GM23338 (cell line): Measurements from ENCODE around the gene TCFL5. TPM values are rescaled to one million over a fixed set of nuclear protein-coding genes. Genes with fewer than 3 reads are reported as not detected.

Experiments
- ATAC-seq: fragments of 200-7000 bp; cut with Tn5 transposase; 3 replicates; pipeline ENCODE4 v1.9.1; 2020
- DNase-seq: peaks from one replicate; pipeline ENCODE4 v3.0.0-alpha.2; 2015; ENCODE audit warnings: low spot score
- H2AFZ ChIP-seq: fragments of 200-600 bp; sonication (generic); 2 replicates; pipeline ENCODE4 v1.8.0; 2016; ENCODE audit warnings: antibody characterized with exemption, mild to moderate bottlenecking, moderate library complexity
- H3F3A ChIP-seq: fragments of 200-600 bp; sonication (generic); replicated peaks from 2 replicates; pipeline ENCODE4 v1.8.0; 2017; ENCODE audit warnings: antibody characterized with exemption, mixed run types, low read depth
- H3K27ac ChIP-seq: fragments of 200-600 bp; sonication (generic); 2 replicates; pipeline ENCODE4 v1.6.1; 2016; ENCODE audit warnings: low read depth
- H3K27me3 ChIP-seq: fragments of 200-600 bp; sonication (generic); 2 replicates; pipeline ENCODE4 v1.8.0; 2016; ENCODE audit warnings: mild to moderate bottlenecking, mixed run types, moderate library complexity; ENCODE audit not compliant: insufficient read depth
- H3K36me3 ChIP-seq: fragments of 200-600 bp; sonication (generic); 2 replicates; pipeline ENCODE4 v1.8.0; 2016; ENCODE audit warnings: mild to moderate bottlenecking; ENCODE audit not compliant: insufficient read depth
- H3K4me1 ChIP-seq: fragments of 200-600 bp; sonication (generic); 2 replicates; pipeline ENCODE4 v1.8.0; 2016; ENCODE audit warnings: mild to moderate bottlenecking, moderate library complexity; ENCODE audit not compliant: insufficient read depth
- H3K4me2 ChIP-seq: fragments of 200-600 bp; sonication (generic); 2 replicates; pipeline ENCODE4 v1.7.1; 2017; ENCODE audit warnings: mixed run types
- H3K4me3 ChIP-seq: fragments of 200-600 bp; sonication (generic); 2 replicates; pipeline ENCODE4 v1.6.1; 2016; ENCODE audit warnings: mixed run types
- H3K79me2 ChIP-seq: fragments of 200-600 bp; sonication (generic); replicated peaks from 2 replicates; pipeline ENCODE4 v1.8.0; 2017; ENCODE audit warnings: mild to moderate bottlenecking; ENCODE audit not compliant: insufficient read depth
- H3K9me2 ChIP-seq: fragments of 200-600 bp; sonication (generic); 2 replicates; pipeline ENCODE4 v1.8.0; 2017; ENCODE audit not compliant: insufficient read depth
- H4K20me1 ChIP-seq: fragments of 200-600 bp; sonication (generic); replicated peaks from 2 replicates; pipeline ENCODE4 v1.8.0; 2017; ENCODE audit warnings: mild to moderate bottlenecking; ENCODE audit not compliant: insufficient read depth
- H3K27ac Mint-ChIP-seq: 2 replicates; pipeline ENCODE4 v1.8.0; 2020; ENCODE audit warnings: inconsistent platforms, mild to moderate bottlenecking, moderate library complexity, mixed read lengths
- H3K27me3 Mint-ChIP-seq: 3 replicates; pipeline ENCODE4 v1.8.0; 2022; ENCODE audit warnings: low read depth, mild to moderate bottlenecking, moderate library complexity, mixed read lengths, inconsistent platforms; ENCODE audit not compliant: insufficient read depth, poor library complexity
- H3K36me3 Mint-ChIP-seq: 3 replicates; pipeline ENCODE4 v1.8.0; 2021; ENCODE audit warnings: low read depth, mild to moderate bottlenecking, inconsistent platforms, moderate library complexity, mixed read lengths
- H3K4me1 Mint-ChIP-seq: 3 replicates; pipeline ENCODE4 v1.8.0; 2020; ENCODE audit warnings: mild to moderate bottlenecking, inconsistent platforms, mixed read lengths
- H3K4me3 Mint-ChIP-seq: 3 replicates; pipeline ENCODE4 v1.8.0; 2021; ENCODE audit warnings: moderate library complexity, mild to moderate bottlenecking, inconsistent platforms, mixed read lengths
- H3K9me3 Mint-ChIP-seq: 3 replicates; pipeline ENCODE4 v1.8.0; 2020; ENCODE audit warnings: moderate library complexity, mild to moderate bottlenecking, inconsistent platforms, mixed read lengths
- EZH2phosphoT487 ChIP-seq: fragments of 200-600 bp; sonication (generic); IDR thresholded peaks from one replicate; pipeline ENCODE4 v1.8.1; 2018; ENCODE audit warnings: antibody characterized with exemption; ENCODE audit not compliant: unreplicated experiment
- NANOG ChIP-seq: IDR thresholded peaks from 2 replicates; pipeline ENCODE4 v1.6.1; 2016; ENCODE audit warnings: antibody characterized with exemption, borderline replicate concordance
- ZNF114 ChIP-seq: fragments of 250-450 bp; sonication (Bioruptor Pico); IDR thresholded peaks from 2 replicates; pipeline ENCODE4 v1.5.0; 2020; ENCODE audit warnings: mild to moderate bottlenecking, moderate library complexity
- ZNF331 ChIP-seq: fragments of 250-450 bp; sonication (Bioruptor Pico); IDR thresholded peaks from 2 replicates; pipeline ENCODE4 v1.5.0; 2020; ENCODE audit warnings: low read depth, mild to moderate bottlenecking, moderate library complexity
- polyA plus RNA-seq: library from polyadenylated mRNA; unstranded; fragments of >200 nt; fragmentation: Nextera tagmentation; extraction: Ambion mirVana; gene quantifications from 2 replicates; pipeline ENCODE4 v1.2.1, GENCODE V29; 2016
- total RNA-seq: library from RNA; depleted of rRNA; stranded (reverse); fragments of >200 nt; shearing (Covaris generic); gene quantifications from 2 replicates; pipeline ENCODE4 v1.2.3, GENCODE V29; 2014
- TF ChIP-seq, protein P1 (sequence below): IDR thresholded peaks from 2 replicates; pipeline ENCODE4 v1.6.1; 2016; ENCODE audit warnings: antibody characterized with exemption
- TF ChIP-seq, protein P2 (sequence below): IDR thresholded peaks from one replicate; pipeline ENCODE4 v1.6.1; 2018; ENCODE audit warnings: antibody characterized with exemption; ENCODE audit not compliant: unreplicated experiment

Gene TCFL5
- total and polyA plus RNA-seq, 2 experiments from 2014 or later = 5.8 to 19.3 TPM

DNA sequence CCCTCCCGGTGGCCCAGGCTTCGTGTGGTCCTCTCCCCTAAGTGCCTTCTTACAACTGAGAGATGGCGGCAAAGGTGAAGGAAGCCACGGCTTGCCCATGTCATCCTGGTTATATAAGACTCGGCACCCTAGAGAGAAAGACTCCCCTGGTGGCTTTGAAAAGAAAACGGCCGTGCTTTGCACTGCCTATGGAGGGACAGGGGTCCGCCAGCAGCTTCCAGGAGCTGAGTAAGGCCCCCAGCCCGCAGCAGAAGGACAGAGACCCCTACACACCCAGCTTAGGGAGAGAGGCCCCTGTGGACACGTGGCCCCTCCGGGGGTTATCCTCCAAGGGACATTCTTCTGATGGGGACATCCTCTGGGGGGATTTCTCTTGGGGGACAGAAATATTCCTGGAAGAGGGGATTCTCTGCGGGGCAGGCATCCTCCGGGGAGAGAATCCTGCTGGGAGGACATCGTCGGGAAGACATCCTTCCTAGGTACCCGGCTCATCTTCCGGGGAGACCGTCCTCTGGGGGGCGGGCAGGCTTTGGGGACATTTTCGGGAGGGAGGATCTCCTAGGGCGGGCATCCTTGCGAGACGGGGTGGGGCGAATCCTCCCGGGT lies 57.5 kb downstream of the TCFL5 start:
- DNase-seq (no peak), ATAC-seq (0 out of 3 replicates have a peak, but pooled peaks have one; percentile 2)
- H3K4me3 ChIP-seq = peak overlapping the region; percentile 76
- peaks cover 12% of the 10 kb centered on the region; the same call in 1 of the 2 replicates for H3F3A ChIP-seq
- peaks cover 36% of the 10 kb centered on the region for H3K27me3 Mint-ChIP-seq
- H3K4me2 ChIP-seq = peak overlapping the region; percentile 79
- peaks cover 9% of the 10 kb centered on the region; the same call in 1 of the 3 replicates for H3K4me1 Mint-ChIP-seq
- H3K27ac ChIP-seq = no peak overlapping the region
- no peaks in the 10 kb centered on the region for H3K9me2 ChIP-seq
- H3K4me1 ChIP-seq = peaks cover 10% of the 10 kb centered on the region; the same call in 1 of the 2 replicates
- peak overlapping the region; percentile 88 for H3K4me3 Mint-ChIP-seq
- no peaks in the 10 kb centered on the region for H3K9me3 Mint-ChIP-seq
- peak overlapping the region; percentile 90 for H2AFZ ChIP-seq
- TF ChIP-seq NANOG = no peak
- no peak overlapping the region for H3K27ac Mint-ChIP-seq
- peaks cover 9% of the 10 kb centered on the region; the same call in 1 of the 2 replicates for H3K79me2 ChIP-seq
- H3K36me3 Mint-ChIP-seq = peaks cover 24% of the 10 kb centered on the region
- peaks cover 7% of the 10 kb centered on the region; the same call in 1 of the 2 replicates for H3K36me3 ChIP-seq
- H3K27me3 ChIP-seq = peaks cover 8% of the 10 kb centered on the region; the same call in 1 of the 2 replicates
- H4K20me1 ChIP-seq = peaks cover 11% of the 10 kb centered on the region

DNA sequence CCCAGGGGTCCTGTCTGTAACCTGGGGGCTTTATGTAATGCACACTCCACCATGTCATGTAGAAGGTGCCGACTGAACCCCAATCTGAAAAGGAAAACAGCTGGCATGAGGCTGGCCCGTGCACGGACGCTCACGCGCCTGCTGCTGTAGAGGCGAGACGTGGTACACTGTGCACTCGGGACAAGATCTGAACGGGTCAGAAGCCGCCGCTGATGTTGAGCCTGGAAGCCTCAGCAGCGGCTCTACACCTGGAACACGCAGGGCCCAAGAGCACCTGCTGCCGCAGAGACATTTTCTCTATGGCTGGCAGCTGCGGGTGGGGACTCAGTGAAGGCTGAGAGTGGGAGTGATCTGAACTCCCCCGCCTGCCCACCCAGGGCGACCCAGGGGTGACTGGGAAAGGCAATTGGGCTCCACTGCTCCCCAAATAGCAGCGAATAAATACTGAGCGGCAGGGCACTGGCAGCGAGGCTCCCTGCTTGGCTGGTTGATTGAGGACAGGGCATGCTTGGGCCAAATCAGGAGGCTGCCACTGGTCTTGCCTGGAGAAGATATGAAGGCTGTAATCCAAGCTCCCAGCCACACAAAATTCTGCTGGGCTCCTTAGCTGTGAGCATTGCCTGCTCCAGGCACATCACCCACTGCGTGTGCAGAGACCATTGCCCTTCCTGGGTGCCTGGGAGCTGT lies 59.5 kb downstream of the TCFL5 start:
- H3K27ac Mint-ChIP-seq = no peak overlapping the region
- H3K27me3 ChIP-seq = peaks cover 8% of the 10 kb centered on the region; the same call in 1 of the 2 replicates
- H3K4me2 ChIP-seq = no peak overlapping the region
- DNase-seq = no peak
- no peaks in the 10 kb centered on the region for H3K9me2 ChIP-seq
- H4K20me1 ChIP-seq = peaks cover 11% of the 10 kb centered on the region
- no peak overlapping the region for H3K27ac ChIP-seq
- H3F3A ChIP-seq = peaks cover 12% of the 10 kb centered on the region; the same call in 1 of the 2 replicates
- no peak overlapping the region for H3K4me3 Mint-ChIP-seq
- peaks cover 9% of the 10 kb centered on the region; the same call in 1 of the 3 replicates for H3K4me1 Mint-ChIP-seq
- peaks cover 15% of the 10 kb centered on the region; the same call in 1 of the 2 replicates for H3K4me1 ChIP-seq
- H2AFZ ChIP-seq = no peak overlapping the region
- ATAC-seq = no peak
- H3K36me3 ChIP-seq = peaks cover 7% of the 10 kb centered on the region; the same call in 1 of the 2 replicates
- H3K36me3 Mint-ChIP-seq = peaks cover 30% of the 10 kb centered on the region
- H3K27me3 Mint-ChIP-seq = peaks cover 39% of the 10 kb centered on the region
- H3K79me2 ChIP-seq = peaks cover 9% of the 10 kb centered on the region; the same call in 1 of the 2 replicates
- no peak overlapping the region for H3K4me3 ChIP-seq
- no peak for TF ChIP-seq NANOG
- H3K9me3 Mint-ChIP-seq = no peaks in the 10 kb centered on the region

DNA sequence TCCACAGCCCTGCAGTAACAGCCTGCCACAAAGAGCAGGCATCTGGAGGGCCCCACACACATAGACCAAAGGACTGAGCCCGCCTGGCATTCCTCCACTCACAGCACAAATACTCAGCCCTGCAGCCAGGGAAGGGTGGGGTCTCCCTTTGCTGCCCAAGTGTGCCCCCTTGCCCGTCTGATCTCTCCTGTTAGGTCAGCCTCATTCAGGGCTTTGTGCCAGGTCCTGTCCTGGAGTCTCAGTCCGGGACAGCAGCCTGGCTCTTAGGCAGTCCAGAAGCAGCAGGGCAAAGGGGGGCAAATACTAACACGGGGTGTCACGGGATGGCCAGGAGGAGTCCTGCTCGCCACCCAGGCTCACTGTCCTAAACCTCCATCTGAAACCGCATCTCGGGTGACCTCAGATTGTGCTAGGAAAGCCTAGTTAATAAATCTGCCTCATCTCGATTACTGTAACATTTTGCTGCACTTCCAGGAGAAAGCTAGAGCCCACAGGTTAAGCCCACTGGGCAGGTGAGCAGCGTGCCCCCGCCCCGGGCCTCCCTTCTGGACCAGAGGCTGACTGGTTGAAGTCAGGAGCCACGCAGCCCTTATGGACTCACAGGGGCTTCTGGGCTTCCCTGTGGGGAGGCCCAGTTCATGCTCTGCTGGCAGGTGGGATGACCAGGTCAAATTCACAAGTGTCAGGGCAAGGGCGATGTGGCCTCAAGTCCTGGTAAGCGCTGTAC lies 60.2 kb downstream of the TCFL5 start:
- Histone ChIP-seq H3K4me2 (no peak overlapping the region), H3K4me1 (peaks cover 17% of the 10 kb centered on the region; the same call in 1 of the 2 replicates), H3K4me3 (no peak overlapping the region), H3F3A (peaks cover 12% of the 10 kb centered on the region; the same call in 1 of the 2 replicates), H3K9me2 (no peaks in the 10 kb centered on the region), H3K79me2 (peaks cover 7% of the 10 kb centered on the region; the same call in 1 of the 2 replicates), H3K27me3 (peaks cover 8% of the 10 kb centered on the region; the same call in 1 of the 2 replicates), H3K36me3 (peaks cover 7% of the 10 kb centered on the region; the same call in 1 of the 2 replicates), H4K20me1 (peaks cover 7% of the 10 kb centered on the region), H2AFZ (no peak overlapping the region), H3K27ac (no peak overlapping the region)
- no peak for ATAC-seq
- Mint-ChIP-seq H3K27me3 (peaks cover 36% of the 10 kb centered on the region), H3K4me3 (no peak overlapping the region), H3K36me3 (peaks cover 30% of the 10 kb centered on the region), H3K4me1 (peaks cover 9% of the 10 kb centered on the region; the same call in 1 of the 3 replicates), H3K27ac (no peak overlapping the region), H3K9me3 (no peaks in the 10 kb centered on the region)
- DNase-seq = no peak
- TF ChIP-seq, protein P1, sequence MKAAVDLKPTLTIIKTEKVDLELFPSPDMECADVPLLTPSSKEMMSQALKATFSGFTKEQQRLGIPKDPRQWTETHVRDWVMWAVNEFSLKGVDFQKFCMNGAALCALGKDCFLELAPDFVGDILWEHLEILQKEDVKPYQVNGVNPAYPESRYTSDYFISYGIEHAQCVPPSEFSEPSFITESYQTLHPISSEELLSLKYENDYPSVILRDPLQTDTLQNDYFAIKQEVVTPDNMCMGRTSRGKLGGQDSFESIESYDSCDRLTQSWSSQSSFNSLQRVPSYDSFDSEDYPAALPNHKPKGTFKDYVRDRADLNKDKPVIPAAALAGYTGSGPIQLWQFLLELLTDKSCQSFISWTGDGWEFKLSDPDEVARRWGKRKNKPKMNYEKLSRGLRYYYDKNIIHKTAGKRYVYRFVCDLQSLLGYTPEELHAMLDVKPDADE = no peak
- TF ChIP-seq ZNF331 (CRISPR knock-in tag) (no peak), ZNF114 (CRISPR knock-in tag) (no peak), EZH2phosphoT487 (no peak)
- TF ChIP-seq, protein P2, sequence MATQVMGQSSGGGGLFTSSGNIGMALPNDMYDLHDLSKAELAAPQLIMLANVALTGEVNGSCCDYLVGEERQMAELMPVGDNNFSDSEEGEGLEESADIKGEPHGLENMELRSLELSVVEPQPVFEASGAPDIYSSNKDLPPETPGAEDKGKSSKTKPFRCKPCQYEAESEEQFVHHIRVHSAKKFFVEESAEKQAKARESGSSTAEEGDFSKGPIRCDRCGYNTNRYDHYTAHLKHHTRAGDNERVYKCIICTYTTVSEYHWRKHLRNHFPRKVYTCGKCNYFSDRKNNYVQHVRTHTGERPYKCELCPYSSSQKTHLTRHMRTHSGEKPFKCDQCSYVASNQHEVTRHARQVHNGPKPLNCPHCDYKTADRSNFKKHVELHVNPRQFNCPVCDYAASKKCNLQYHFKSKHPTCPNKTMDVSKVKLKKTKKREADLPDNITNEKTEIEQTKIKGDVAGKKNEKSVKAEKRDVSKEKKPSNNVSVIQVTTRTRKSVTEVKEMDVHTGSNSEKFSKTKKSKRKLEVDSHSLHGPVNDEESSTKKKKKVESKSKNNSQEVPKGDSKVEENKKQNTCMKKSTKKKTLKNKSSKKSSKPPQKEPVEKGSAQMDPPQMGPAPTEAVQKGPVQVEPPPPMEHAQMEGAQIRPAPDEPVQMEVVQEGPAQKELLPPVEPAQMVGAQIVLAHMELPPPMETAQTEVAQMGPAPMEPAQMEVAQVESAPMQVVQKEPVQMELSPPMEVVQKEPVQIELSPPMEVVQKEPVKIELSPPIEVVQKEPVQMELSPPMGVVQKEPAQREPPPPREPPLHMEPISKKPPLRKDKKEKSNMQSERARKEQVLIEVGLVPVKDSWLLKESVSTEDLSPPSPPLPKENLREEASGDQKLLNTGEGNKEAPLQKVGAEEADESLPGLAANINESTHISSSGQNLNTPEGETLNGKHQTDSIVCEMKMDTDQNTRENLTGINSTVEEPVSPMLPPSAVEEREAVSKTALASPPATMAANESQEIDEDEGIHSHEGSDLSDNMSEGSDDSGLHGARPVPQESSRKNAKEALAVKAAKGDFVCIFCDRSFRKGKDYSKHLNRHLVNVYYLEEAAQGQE = no peak
